ENCODE measurements around the gene TOMM40. TPM values are rescaled to one million over a fixed set of nuclear protein-coding genes. Genes with fewer than 3 reads are reported as not detected.

The TOMM40 gene
- total and polyA plus RNA-seq, 2 of the 13 experiments (the other 11 are each of a cell fraction or from before 2014, with no cell fraction given) = 72.0 to 110 TPM

DNA sequence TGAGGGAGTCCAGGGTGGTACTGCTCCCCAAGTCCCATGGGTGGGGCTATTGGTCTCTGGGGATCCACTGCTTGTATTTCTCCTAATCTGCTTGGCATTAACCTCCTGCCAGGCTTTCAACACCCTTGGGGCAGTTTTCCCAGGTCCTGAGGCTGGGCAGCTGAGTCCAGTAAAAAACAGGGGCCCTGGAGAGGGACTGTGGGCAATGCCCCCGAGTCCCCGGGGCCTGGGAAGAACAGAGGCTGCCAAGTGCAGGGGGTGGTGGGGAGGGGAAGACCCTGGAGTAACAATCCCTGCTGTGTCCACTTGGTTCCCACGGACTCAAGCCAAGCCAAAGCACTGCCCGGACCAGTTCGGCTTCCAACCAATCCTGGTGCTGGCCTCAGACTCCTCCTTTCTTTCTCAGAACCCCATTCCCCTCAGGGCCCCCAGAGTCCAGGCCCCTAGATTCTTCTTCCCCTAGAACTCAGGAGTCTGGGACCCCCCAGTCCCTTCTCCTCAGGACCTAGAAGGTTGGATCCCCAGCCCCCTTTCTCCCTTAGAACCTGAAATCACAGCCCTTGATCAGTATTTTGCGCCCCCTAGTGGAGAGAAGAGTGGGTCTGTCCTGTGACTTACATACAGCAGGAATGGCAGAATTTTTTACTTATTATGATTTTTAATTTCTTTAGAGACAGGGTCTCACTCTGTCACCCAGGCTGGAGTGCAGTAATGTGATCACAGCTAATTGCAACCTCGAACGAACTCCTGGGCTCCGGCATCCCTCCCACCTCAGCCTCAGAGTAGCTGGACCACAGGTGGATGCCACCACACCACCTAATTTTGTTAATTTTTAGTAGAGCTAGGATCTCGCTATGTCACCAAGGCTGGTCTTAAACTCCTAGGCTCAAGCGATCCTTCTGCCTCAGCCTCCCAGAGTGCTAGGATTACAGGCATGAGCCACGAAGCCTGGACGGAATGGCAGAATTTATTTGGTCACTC, 60.4 kb downstream of the TOMM40 start (continued):
- TF ChIP-seq MEF2D (CRISPR knock-in tag; IDR thresholded peaks at IDR 0.05) (0 out of 2 replicates have a peak, but pooled peaks have one; percentile 18), RFX5 (IDR thresholded peaks at IDR 0.05; ENCODE audit: low read depth, low read length) (peak; percentile 13; the same call in 1 of the 2 replicates), KDM5A (IDR thresholded peaks at IDR 0.05; ENCODE audit: borderline replicate concordance, low read length) (peak; percentile 52; the same call in 1 of the 2 replicates), ZNF598 (CRISPR knock-in tag; IDR thresholded peaks at IDR 0.05; ENCODE audit: borderline replicate concordance) (0 out of 2 replicates have a peak, but pooled peaks have one; percentile 42), RORA (CRISPR knock-in tag; IDR thresholded peaks at IDR 0.05) (0 out of 2 replicates have a peak, but pooled peaks have one; percentile 1), ZBTB7B (CRISPR knock-in tag; IDR thresholded peaks at IDR 0.05) (peak; percentile 57; the same call in 1 of the 2 replicates), NBN (conservative IDR thresholded peaks at IDR 0.05) (no peak), STAG1 (CRISPR knock-in tag; IDR thresholded peaks at IDR 0.05) (peak; percentile 78), ZNF468 (CRISPR knock-in tag; IDR thresholded peaks at IDR 0.05) (no peak), SMC3 (IDR thresholded peaks at IDR 0.05; ENCODE audit: low read length) (peak; percentile 93), ZNF143 (CRISPR knock-in tag; IDR thresholded peaks at IDR 0.05) (no peak), KAT7 (CRISPR knock-in tag; IDR thresholded peaks at IDR 0.05; ENCODE audit: borderline replicate concordance) (peak; percentile 51; the same call in 1 of the 2 replicates), PPARG (CRISPR knock-in tag; conservative IDR thresholded peaks at IDR 0.05) (0 out of 2 replicates have a peak, but pooled peaks have one; percentile 23), SP4 (CRISPR knock-in tag; IDR thresholded peaks at IDR 0.05) (0 out of 2 replicates have a peak, but pooled peaks have one; percentile 49), RFXAP (CRISPR knock-in tag; IDR thresholded peaks at IDR 0.05; ENCODE audit: borderline replicate concordance) (peak; percentile 54; the same call in 1 of the 2 replicates), AGO1 (IDR thresholded peaks at IDR 0.05; ENCODE audit: low read depth, low read length, poor library complexity, severe bottlenecking) (peak; percentile 86), RAD21 (CRISPR knock-in tag; IDR thresholded peaks at IDR 0.05) (peak; percentile 79), ZNF687 (CRISPR knock-in tag; IDR thresholded peaks at IDR 0.05) (peak; percentile 64), TARDBP (CRISPR knock-in tag; IDR thresholded peaks at IDR 0.05) (0 out of 2 replicates have a peak, but pooled peaks have one; percentile 31), ZFP36 (IDR thresholded peaks at IDR 0.05; ENCODE audit: borderline replicate concordance, low read depth, low read length, partially characterized antibody) (no peak), RBM22 (optimal IDR thresholded peaks at IDR 0.05; ENCODE audit: low read length) (peak; percentile 71)
- TF ChIP-seq, protein P1, sequence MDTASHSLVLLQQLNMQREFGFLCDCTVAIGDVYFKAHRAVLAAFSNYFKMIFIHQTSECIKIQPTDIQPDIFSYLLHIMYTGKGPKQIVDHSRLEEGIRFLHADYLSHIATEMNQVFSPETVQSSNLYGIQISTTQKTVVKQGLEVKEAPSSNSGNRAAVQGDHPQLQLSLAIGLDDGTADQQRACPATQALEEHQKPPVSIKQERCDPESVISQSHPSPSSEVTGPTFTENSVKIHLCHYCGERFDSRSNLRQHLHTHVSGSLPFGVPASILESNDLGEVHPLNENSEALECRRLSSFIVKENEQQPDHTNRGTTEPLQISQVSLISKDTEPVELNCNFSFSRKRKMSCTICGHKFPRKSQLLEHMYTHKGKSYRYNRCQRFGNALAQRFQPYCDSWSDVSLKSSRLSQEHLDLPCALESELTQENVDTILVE (CRISPR knock-in tag; IDR thresholded peaks at IDR 0.05) = no peak
- TF ChIP-seq, protein P2, sequence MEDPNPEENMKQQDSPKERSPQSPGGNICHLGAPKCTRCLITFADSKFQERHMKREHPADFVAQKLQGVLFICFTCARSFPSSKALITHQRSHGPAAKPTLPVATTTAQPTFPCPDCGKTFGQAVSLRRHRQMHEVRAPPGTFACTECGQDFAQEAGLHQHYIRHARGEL (CRISPR knock-in tag; IDR thresholded peaks at IDR 0.05) = no peak

Data from HepG2 (cell line).